OCI-LY3 (cell line): ENCODE measurements around the gene LMAN1.

ENCODE experiments used
- H2AFZ ChIP-seq: fragments of 200-600, 300-600 bp; shearing (Covaris generic); 2 replicates; pipeline ENCODE4 v1.6.0; 2014; ENCODE audit warnings: antibody characterized with exemption, low read depth, low read length
- H3K27ac ChIP-seq: fragments of 200-600, 300-600 bp; sonication (generic); 2 replicates; pipeline ENCODE4 v1.5.1; 2014; ENCODE audit warnings: mild to moderate bottlenecking, low read length, moderate library complexity, mixed read lengths
- H3K27me3 ChIP-seq: fragments of 200-600, 300-600 bp; sonication (generic); 2 replicates; pipeline ENCODE4 v1.6.1; 2014; ENCODE audit warnings: low read depth, low read length, mixed read lengths
- H3K36me3 ChIP-seq: fragments of 200-600, 300-600 bp; sonication (generic); replicated peaks from 2 replicates; pipeline ENCODE3; 2014; ENCODE audit warnings: low read depth, low read length, mixed read lengths
- H3K4me1 ChIP-seq: fragments of 300-600, 200-600 bp; sonication (generic); 2 replicates; pipeline ENCODE4 v1.6.1; 2014; ENCODE audit warnings: low read length, mixed read lengths
- H3K4me2 ChIP-seq: fragments of 200-600, 300-600 bp; sonication (generic); 2 replicates; pipeline ENCODE4 v1.6.1; 2014; ENCODE audit warnings: low read length, mixed read lengths
- H3K4me3 ChIP-seq: fragments of 300-600, 200-600 bp; sonication (generic); 2 replicates; pipeline ENCODE4 v1.5.1; 2014; ENCODE audit warnings: antibody characterized with exemption, mild to moderate bottlenecking, low read length, moderate library complexity
- H3K79me2 ChIP-seq: fragments of 300-600, 200-600 bp; shearing (Covaris generic); 2 replicates; pipeline ENCODE4 v1.6.1; 2014; ENCODE audit warnings: mild to moderate bottlenecking, low read length, mixed read lengths
- H3K9ac ChIP-seq: fragments of 300-600, 200-600 bp; shearing (Covaris generic); 2 replicates; pipeline ENCODE4 v1.6.0; 2014; ENCODE audit warnings: mild to moderate bottlenecking, low read length, moderate library complexity
- H3K9me3 ChIP-seq: fragments of 200-600, 300-600 bp; shearing (Covaris generic); 2 replicates; pipeline ENCODE4 v1.6.1; 2014; ENCODE audit warnings: low read length, mixed read lengths; ENCODE audit not compliant: insufficient read depth
- H4K20me1 ChIP-seq: fragments of 200-600, 300-600 bp; sonication (generic); 2 replicates; pipeline ENCODE4 v1.6.1; 2016; ENCODE audit warnings: low read length, mixed read lengths; ENCODE audit not compliant: insufficient read depth
- CTCF ChIP-seq: fragments of 200-600, 300-600 bp; sonication (generic); IDR thresholded peaks from 2 replicates; pipeline ENCODE4 v1.5.1; 2014; ENCODE audit warnings: antibody characterized with exemption, low read length, low read depth
- EZH2phosphoT487 ChIP-seq: fragments of 200-600 bp; shearing (Covaris generic); IDR thresholded peaks from 2 replicates; pipeline ENCODE4 v1.6.1; 2018; ENCODE audit warnings: antibody characterized with exemption, mixed run types, low read depth

The LMAN1 gene, protein sequence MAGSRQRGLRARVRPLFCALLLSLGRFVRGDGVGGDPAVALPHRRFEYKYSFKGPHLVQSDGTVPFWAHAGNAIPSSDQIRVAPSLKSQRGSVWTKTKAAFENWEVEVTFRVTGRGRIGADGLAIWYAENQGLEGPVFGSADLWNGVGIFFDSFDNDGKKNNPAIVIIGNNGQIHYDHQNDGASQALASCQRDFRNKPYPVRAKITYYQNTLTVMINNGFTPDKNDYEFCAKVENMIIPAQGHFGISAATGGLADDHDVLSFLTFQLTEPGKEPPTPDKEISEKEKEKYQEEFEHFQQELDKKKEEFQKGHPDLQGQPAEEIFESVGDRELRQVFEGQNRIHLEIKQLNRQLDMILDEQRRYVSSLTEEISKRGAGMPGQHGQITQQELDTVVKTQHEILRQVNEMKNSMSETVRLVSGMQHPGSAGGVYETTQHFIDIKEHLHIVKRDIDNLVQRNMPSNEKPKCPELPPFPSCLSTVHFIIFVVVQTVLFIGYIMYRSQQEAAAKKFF

GRCh38 chr18:59358712-59359575 lies at the start of gene LMAN1:
Gene LMAN1, minus strand, starts transcription at chr18:59359265. Its CDS starts 21 bp downstream, at chr18:59359244.
- Histone ChIP-seq H3K9me3 (no peaks in the 10 kb centered on the region), H3K9ac (peak within 1 kb of the TSS; percentile 88), H3K36me3 (peaks cover 34% of the 10 kb centered on the region), H3K4me1 (peaks cover 22% of the 10 kb centered on the region), H2AFZ (peak within 1 kb of the TSS; percentile 97), H3K4me2 (peak within 1 kb of the TSS; percentile 82), H3K27ac (peak within 1 kb of the TSS; percentile 59), H4K20me1 (peaks cover 35% of the 10 kb centered on the region), H3K4me3 (peak within 1 kb of the TSS; percentile 81), H3K27me3 (peaks cover 18% of the 10 kb centered on the region), H3K79me2 (peaks cover 45% of the 10 kb centered on the region)
- no peak for TF ChIP-seq EZH2phosphoT487
- TF ChIP-seq CTCF: no peak

DNA sequence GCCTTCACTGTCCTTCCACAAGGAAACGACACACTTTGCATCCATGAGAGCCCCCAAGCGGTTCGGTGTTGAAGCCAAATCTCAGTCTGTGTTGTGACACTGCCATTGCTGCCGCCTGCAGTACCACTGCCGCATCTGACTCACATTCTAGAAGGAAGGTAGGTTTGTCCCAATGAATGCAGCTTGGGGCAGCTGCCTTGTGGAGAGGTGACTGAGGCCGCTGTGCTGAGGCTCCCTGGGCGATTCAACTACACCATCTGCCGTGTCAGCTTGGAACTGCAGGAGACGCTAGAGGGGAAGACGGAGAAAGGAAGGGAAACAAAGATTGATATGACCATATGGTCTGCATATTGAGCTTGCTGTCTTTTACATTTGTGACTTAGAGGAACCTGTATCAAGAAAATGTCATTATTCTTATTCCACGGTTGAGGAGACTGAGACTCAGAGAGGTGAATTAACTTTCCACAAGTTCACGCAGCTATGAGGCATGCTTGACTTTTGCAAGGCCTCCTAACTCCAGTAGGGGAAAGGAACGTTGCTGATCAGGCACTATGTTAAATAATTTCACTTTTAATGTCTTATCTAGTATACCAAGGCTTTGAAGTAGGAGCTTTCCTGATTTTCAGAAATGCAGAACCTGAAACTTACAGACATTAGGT lies 43.5 kb upstream of the LMAN1 start:
- Histone ChIP-seq H3K27ac (no peak overlapping the region), H4K20me1 (no peaks in the 10 kb centered on the region), H3K9me3 (no peaks in the 10 kb centered on the region), H3K9ac (no peak overlapping the region), H3K27me3 (no peaks in the 10 kb centered on the region), H3K4me2 (peak overlapping the region; percentile 39), H2AFZ (peak overlapping the region; percentile 85), H3K79me2 (no peaks in the 10 kb centered on the region), H3K4me3 (peak overlapping the region; percentile 0; the same call in 1 of the 2 replicates), H3K36me3 (no peaks in the 10 kb centered on the region), H3K4me1 (peaks cover 6% of the 10 kb centered on the region)
- TF ChIP-seq CTCF (peak; percentile 100), EZH2phosphoT487 (no peak)

GRCh38 chr18:59400407-59400806 lies 41.3 kb upstream of the LMAN1 start:
- Histone ChIP-seq H3K36me3 (no peaks in the 10 kb centered on the region), H3K9ac (no peak overlapping the region), H3K4me3 (no peak overlapping the region), H2AFZ (no peak overlapping the region), H4K20me1 (no peaks in the 10 kb centered on the region), H3K27ac (no peak overlapping the region), H3K9me3 (no peaks in the 10 kb centered on the region), H3K4me2 (no peak overlapping the region), H3K4me1 (peaks cover 9% of the 10 kb centered on the region), H3K79me2 (no peaks in the 10 kb centered on the region), H3K27me3 (no peaks in the 10 kb centered on the region)
- TF ChIP-seq CTCF (no peak), EZH2phosphoT487 (no peak)
